ENCODE results near the gene DMD. TPM values are rescaled to one million over a fixed set of nuclear protein-coding genes. Genes with fewer than 3 reads are reported as not detected.

DMD gene
- total RNA-seq, 1 experiment from 2014 or later, result 3.9 TPM

- DNase-seq (ENCODE audit: extremely low read depth, low read depth), result no peak
Measured at GRCh38 chrX:31114858-31115257, 2096.5 kb downstream of the DMD start.

- no peak for DNase-seq (ENCODE audit: extremely low read depth, low read depth)
Measured at GRCh38 chrX:31112226-31112999, 2098.9 kb downstream of the DMD start.

- DNase-seq (ENCODE audit: extremely low read depth, low read depth), result no peak
Measured at GRCh38 chrX:31110657-31111056, 2100.7 kb downstream of the DMD start.

- DNase-seq (ENCODE audit: extremely low read depth, low read depth), result no peak
Measured at GRCh38 chrX:31099536-31100090, 2111.7 kb downstream of the DMD start.

- DNase-seq (ENCODE audit: extremely low read depth, low read depth), result no peak
Measured at GRCh38 chrX:31098079-31098478, 2113.3 kb downstream of the DMD start.

- DNase-seq (ENCODE audit: extremely low read depth, low read depth), result no peak
Measured at GRCh38 chrX:31093639-31093975, 2117.7 kb downstream of the DMD start.

- DNase-seq (ENCODE audit: extremely low read depth, low read depth), result no peak
Measured at GRCh38 chrX:31092970-31093638, 2118.2 kb downstream of the DMD start.

- no peak for DNase-seq (ENCODE audit: extremely low read depth, low read depth)
Measured at GRCh38 chrX:31092476-31092875, 2118.9 kb downstream of the DMD start.

GRCh38 chrX:31091819-31092218 lies 2119.5 kb downstream of the DMD start:
- DNase-seq (ENCODE audit: extremely low read depth, low read depth), result no peak

- DNase-seq (ENCODE audit: extremely low read depth, low read depth), result no peak
Measured at GRCh38 chrX:31074522-31074921, 2136.8 kb downstream of the DMD start.

GRCh38 chrX:31071725-31072124 lies 2139.6 kb downstream of the DMD start, which contains the start of gene FTHL17:
Gene FTHL17 (minus strand): TSS chrX:31072041. CDS start chrX:31071953, 88 bp downstream.
- no peak for DNase-seq (ENCODE audit: extremely low read depth, low read depth)

GRCh38 chrX:31071262-31071661 lies 2140.1 kb downstream of the DMD start:
- no peak for DNase-seq (ENCODE audit: extremely low read depth, low read depth)

GRCh38 chrX:31070057-31070468 lies 2141.3 kb downstream of the DMD start:
- DNase-seq (ENCODE audit: extremely low read depth, low read depth), result no peak

Small RNA genes within 50 kb of the gene (small RNA-seq; reads per million reads assigned to genes)
- gene MIR3915, result 0 reads per million in 2 experiments
- gene MIR548F5, result 0 reads per million in 2 experiments
- 0 reads per million in 2 experiments for gene RNA5SP501
- gene RNU6-894P, result 0 reads per million in 2 experiments
